Measurements from ENCODE around the gene PKM.

The PKM gene

GRCh38 chr15:72175186-72176044 is 55.6 kb downstream of the PKM start:
- H3K9me2 ChIP-seq (replicated peaks; ENCODE audit: insufficient read depth, low read length), result no peaks in the 10 kb centered on the region
- H3K9me3 ChIP-seq (replicated peaks; ENCODE audit: insufficient read depth, low read length), result no peaks in the 10 kb centered on the region
- no peaks in the 10 kb centered on the region for H3K79me2 ChIP-seq (ENCODE audit: low read length)
- no peak overlapping the region for H3K27ac ChIP-seq (ENCODE audit: low read length)
- no peak for DNase-seq
- H3K36me3 ChIP-seq (replicated peaks; ENCODE audit: insufficient read depth, low read length), result no peaks in the 10 kb centered on the region
- H3K4me2 ChIP-seq (ENCODE audit: low read depth, low read length), result no peak overlapping the region
- no peak overlapping the region for H3K4me3 ChIP-seq (ENCODE audit: low read length)
- H3K27me3 ChIP-seq (replicated peaks; ENCODE audit: insufficient read depth, low read length), result no peaks in the 10 kb centered on the region
- H2AFZ ChIP-seq (ENCODE audit: low read length), result no peak overlapping the region
- TF ChIP-seq CTCF (IDR thresholded peaks at IDR 0.05; ENCODE audit: low read length) (no peak), EZH2phosphoT487 (IDR thresholded peaks at IDR 0.05; ENCODE audit: low read length) (no peak), EZH2 (optimal IDR thresholded peaks at IDR 0.05; ENCODE audit: low read depth, low read length) (no peak)
- no peaks in the 10 kb centered on the region for H3K4me1 ChIP-seq (ENCODE audit: low read length)
- no peaks in the 10 kb centered on the region for H4K20me1 ChIP-seq (ENCODE audit: insufficient read depth, low read length)
- H3K9ac ChIP-seq (ENCODE audit: low read length), result no peak overlapping the region
- H3F3A ChIP-seq (ENCODE audit: insufficient read depth, low read length), result no peaks in the 10 kb centered on the region

- Histone ChIP-seq H3K4me2 (ENCODE audit: low read depth, low read length) (no peak overlapping the region), H2AFZ (ENCODE audit: low read length) (no peak overlapping the region), H3K9ac (ENCODE audit: low read length) (no peak overlapping the region), H3K79me2 (ENCODE audit: low read length) (no peaks in the 10 kb centered on the region), H3K27me3 (replicated peaks; ENCODE audit: insufficient read depth, low read length) (no peaks in the 10 kb centered on the region), H3F3A (ENCODE audit: insufficient read depth, low read length) (no peaks in the 10 kb centered on the region), H4K20me1 (ENCODE audit: insufficient read depth, low read length) (no peaks in the 10 kb centered on the region), H3K4me3 (ENCODE audit: low read length) (no peak overlapping the region), H3K9me2 (replicated peaks; ENCODE audit: insufficient read depth, low read length) (no peaks in the 10 kb centered on the region), H3K36me3 (replicated peaks; ENCODE audit: insufficient read depth, low read length) (no peaks in the 10 kb centered on the region), H3K9me3 (replicated peaks; ENCODE audit: insufficient read depth, low read length) (no peaks in the 10 kb centered on the region), H3K4me1 (ENCODE audit: low read length) (no peaks in the 10 kb centered on the region), H3K27ac (ENCODE audit: low read length) (no peak overlapping the region)
- DNase-seq, result no peak
- TF ChIP-seq CTCF (IDR thresholded peaks at IDR 0.05; ENCODE audit: low read length) (no peak), EZH2phosphoT487 (IDR thresholded peaks at IDR 0.05; ENCODE audit: low read length) (no peak), EZH2 (optimal IDR thresholded peaks at IDR 0.05; ENCODE audit: low read depth, low read length) (no peak)
These were observed 56.3 kb downstream of the PKM start for GRCh38 chr15:72174551-72175165.

GRCh38 chr15:72173864-72174550 is 57.0 kb downstream of the PKM start:
- Histone ChIP-seq H3K27me3 (replicated peaks; ENCODE audit: insufficient read depth, low read length) (no peaks in the 10 kb centered on the region), H2AFZ (ENCODE audit: low read length) (no peak overlapping the region), H3F3A (ENCODE audit: insufficient read depth, low read length) (no peaks in the 10 kb centered on the region), H3K27ac (ENCODE audit: low read length) (no peak overlapping the region), H3K9me3 (replicated peaks; ENCODE audit: insufficient read depth, low read length) (no peaks in the 10 kb centered on the region), H3K4me3 (ENCODE audit: low read length) (no peak overlapping the region), H3K9me2 (replicated peaks; ENCODE audit: insufficient read depth, low read length) (no peaks in the 10 kb centered on the region), H3K4me1 (ENCODE audit: low read length) (no peaks in the 10 kb centered on the region), H3K9ac (ENCODE audit: low read length) (no peak overlapping the region), H4K20me1 (ENCODE audit: insufficient read depth, low read length) (no peaks in the 10 kb centered on the region), H3K36me3 (replicated peaks; ENCODE audit: insufficient read depth, low read length) (no peaks in the 10 kb centered on the region), H3K4me2 (ENCODE audit: low read depth, low read length) (no peak overlapping the region), H3K79me2 (ENCODE audit: low read length) (no peaks in the 10 kb centered on the region)
- TF ChIP-seq EZH2 (optimal IDR thresholded peaks at IDR 0.05; ENCODE audit: low read depth, low read length) (no peak), EZH2phosphoT487 (IDR thresholded peaks at IDR 0.05; ENCODE audit: low read length) (no peak), CTCF (IDR thresholded peaks at IDR 0.05; ENCODE audit: low read length) (no peak)
- no peak for DNase-seq

Measured in MM.1S (cell line).